IMR-90 (cell line): ENCODE data around the gene BUB1. TPM values are rescaled to one million over a fixed set of nuclear protein-coding genes. Genes with fewer than 3 reads are reported as not detected.

Source experiments
- ATAC-seq: fragments of 200-7000 bp; cut with Tn5 transposase; 2 replicates; pipeline ENCODE4 v1.9.1; 2020; ENCODE audit warnings: low read depth, mild to moderate bottlenecking, moderate library complexity
- BruUV-seq: library from RNA; stranded (reverse); fragments of 400-500 nt; replicated peaks from 2 replicates; lab custom pipeline; 2021; lab: Mats Ljungman, UMichigan
- CTCF ChIA-PET: fragments of 300-600 bp; formaldehyde crosslinking; extraction: SDS; loops from one replicate; lab custom pipeline; 2021; ENCODE audit warnings: antibody characterized with exemption; lab: Yijun Ruan, JAX
- POLR2A ChIA-PET: fragments of 300-600 bp; sonication (Branson Sonifier 250); formaldehyde crosslinking; loops from one replicate; lab custom pipeline; 2022; ENCODE audit warnings: antibody characterized with exemption; ENCODE audit not compliant: unreplicated experiment; lab: Charles Lee
- DNase-seq: peaks from one replicate; pipeline ENCODE4 v3.0.0; 2013
- H2AFZ ChIP-seq: replicated peaks from 2 replicates; pipeline ENCODE3; 2013; ENCODE audit warnings: low read length, mild to moderate bottlenecking; ENCODE audit not compliant: poor library complexity
- H2AK5ac ChIP-seq: 2 replicates; pipeline ENCODE4 v1.6.1; 2013; ENCODE audit warnings: low read depth, low read length, inconsistent platforms
- H2AK9ac ChIP-seq: replicated peaks from 2 replicates; pipeline ENCODE3; 2013; ENCODE audit warnings: mild to moderate bottlenecking, low read depth, low read length, moderate library complexity; ENCODE audit not compliant: poor library complexity
- H2BK120ac ChIP-seq: 2 replicates; pipeline ENCODE4 v1.6.1; 2013; ENCODE audit warnings: low read depth, low read length, inconsistent platforms
- H2BK15ac ChIP-seq: 3 replicates; pipeline ENCODE4 v1.6.1; 2013; ENCODE audit warnings: low read depth, low read length, inconsistent platforms
- H2BK20ac ChIP-seq: 2 replicates; pipeline ENCODE4 v1.6.1; 2013; ENCODE audit warnings: low read depth, mild to moderate bottlenecking, inconsistent platforms, low read length, moderate library complexity
- H2BK5ac ChIP-seq: 2 replicates; pipeline ENCODE4 v1.6.1; 2013; ENCODE audit warnings: mild to moderate bottlenecking, low read depth, low read length, inconsistent platforms; ENCODE audit not compliant: poor library complexity, severe bottlenecking
- H3K14ac ChIP-seq: replicated peaks from 2 replicates; pipeline ENCODE4 v1.6.1; 2013; ENCODE audit warnings: low read depth, low read length, inconsistent platforms
- H3K18ac ChIP-seq: 2 replicates; pipeline ENCODE4 v1.6.1; 2013; ENCODE audit warnings: low read depth, low read length, control low read depth
- H3K23ac ChIP-seq: 2 replicates; pipeline ENCODE4 v1.6.1; 2013; ENCODE audit warnings: low read depth, low read length, inconsistent platforms
- H3K27ac ChIP-seq: 2 replicates; pipeline ENCODE4 v1.5.1; 2013; ENCODE audit warnings: mild to moderate bottlenecking, control low read depth, low read length; ENCODE audit not compliant: insufficient read depth
- H3K27me3 ChIP-seq: 2 replicates; pipeline ENCODE4 v1.6.1; 2013; ENCODE audit warnings: low read length; ENCODE audit not compliant: control insufficient read depth, insufficient read depth
- H3K36me3 ChIP-seq: 2 replicates; pipeline ENCODE4 v1.6.1; 2013; ENCODE audit warnings: low read length, mixed read lengths; ENCODE audit not compliant: control insufficient read depth, insufficient read depth
- H3K4ac ChIP-seq: 2 replicates; pipeline ENCODE4 v1.6.1; 2013; ENCODE audit warnings: low read depth, low read length, inconsistent platforms
- H3K4me1 ChIP-seq: 2 replicates; pipeline ENCODE4 v1.6.1; 2013; ENCODE audit warnings: low read length, mixed read lengths; ENCODE audit not compliant: control insufficient read depth, insufficient read depth
- H3K4me2 ChIP-seq: 2 replicates; pipeline ENCODE4 v1.6.1; 2013; ENCODE audit warnings: low read depth, mild to moderate bottlenecking, control low read depth, low read length, moderate library complexity
- H3K4me3 ChIP-seq: 2 replicates; pipeline ENCODE4 v1.5.1; 2013; ENCODE audit warnings: low read depth, mild to moderate bottlenecking, control low read depth, low read length, moderate library complexity; ENCODE audit not compliant: insufficient read depth
- H3K56ac ChIP-seq: 2 replicates; pipeline ENCODE4 v1.6.1; 2013; ENCODE audit warnings: low read length, inconsistent platforms; ENCODE audit not compliant: insufficient read depth; ENCODE audit errors: extremely low read depth
- H3K79me1 ChIP-seq, 2 experiments: 2 replicates each; pipeline ENCODE4 v1.6.1; 2013; ENCODE audit warnings: low read length in 2 of 2, inconsistent platforms in 1 of 2, low read depth in 1 of 2
- H3K9ac ChIP-seq: 2 replicates; pipeline ENCODE4 v1.6.1; 2013; ENCODE audit warnings: low read depth, low read length, control low read depth
- H3K9me1 ChIP-seq: 2 replicates; pipeline ENCODE4 v1.6.1; 2013; ENCODE audit warnings: low read length, inconsistent platforms; ENCODE audit not compliant: insufficient read depth
- H3K9me3 ChIP-seq: 2 replicates; pipeline ENCODE4 v1.6.1; 2013; ENCODE audit warnings: low read length; ENCODE audit not compliant: control insufficient read depth, insufficient read depth
- H4K20me1 ChIP-seq: 2 replicates; pipeline ENCODE4 v1.6.1; 2013; ENCODE audit warnings: low read length, inconsistent platforms; ENCODE audit not compliant: insufficient read depth
- H4K5ac ChIP-seq: 2 replicates; pipeline ENCODE4 v1.6.1; 2013; ENCODE audit warnings: mild to moderate bottlenecking, low read depth, low read length, control low read depth
- H4K8ac ChIP-seq, 2 experiments: 2 replicates each; pipeline ENCODE4 v1.6.1; 2013; ENCODE audit warnings: low read depth in 2 of 2, low read length in 2 of 2, control low read depth in 1 of 2, inconsistent platforms in 1 of 2
- H4K91ac ChIP-seq: 2 replicates; pipeline ENCODE4 v1.6.1; 2013; ENCODE audit warnings: low read depth, low read length, inconsistent platforms; ENCODE audit not compliant: insufficient read depth
- BHLHE40 ChIP-seq: fragments of 150-350 bp; IDR thresholded peaks from 2 replicates; pipeline ENCODE4 v1.6.1; 2016; ENCODE audit warnings: mild to moderate bottlenecking, low read depth, low read length
- CEBPB ChIP-seq: IDR thresholded peaks from 2 replicates; pipeline ENCODE4 v1.6.1; 2012; ENCODE audit warnings: low read depth, low read length, improper control_type of control experiment
- CHD1 ChIP-seq: IDR thresholded peaks from 2 replicates; pipeline ENCODE4 v1.6.1; 2012; ENCODE audit warnings: low read depth, low read length, improper control_type of control experiment
- CTCF ChIP-seq: conservative IDR thresholded peaks from 2 replicates; pipeline ENCODE4 v1.5.1; 2012; ENCODE audit warnings: mild to moderate bottlenecking, low read depth, low read length, improper control_type of control experiment
- ELK1 ChIP-seq: fragments of 150-350 bp; IDR thresholded peaks from 2 replicates; pipeline ENCODE4 v1.6.1; 2016; ENCODE audit warnings: low read depth, mild to moderate bottlenecking, low read length, moderate library complexity, borderline replicate concordance
- FOS ChIP-seq: fragments of 150-350 bp; IDR thresholded peaks from 2 replicates; pipeline ENCODE4 v1.6.1; 2016; ENCODE audit warnings: low read depth, low read length
- MAFK ChIP-seq: IDR thresholded peaks from 2 replicates; pipeline ENCODE4 v1.6.1; 2012; ENCODE audit warnings: low read depth, low read length, improper control_type of control experiment
- MAZ ChIP-seq: IDR thresholded peaks from 2 replicates; pipeline ENCODE4 v1.6.1; 2012; ENCODE audit warnings: low read depth, mild to moderate bottlenecking, low read length, improper control_type of control experiment, moderate library complexity, borderline replicate concordance
- MXI1 ChIP-seq: IDR thresholded peaks from 2 replicates; pipeline ENCODE4 v1.6.1; 2012; ENCODE audit warnings: low read depth, mild to moderate bottlenecking, low read length, moderate library complexity, borderline replicate concordance
- NFE2L2 ChIP-seq: fragments of 150-350 bp; IDR thresholded peaks from 2 replicates; pipeline ENCODE4 v1.6.1; 2016; ENCODE audit warnings: low read depth, mild to moderate bottlenecking, low read length
- POLR2A ChIP-seq: IDR thresholded peaks from 2 replicates; pipeline ENCODE4 v1.6.1; 2012; ENCODE audit warnings: mild to moderate bottlenecking, low read depth, low read length
- RAD21 ChIP-seq: IDR thresholded peaks from 2 replicates; pipeline ENCODE4 v1.6.1; 2012; ENCODE audit warnings: low read length, improper control_type of control experiment
- RCOR1 ChIP-seq: IDR thresholded peaks from 2 replicates; pipeline ENCODE4 v1.6.1; 2012; ENCODE audit warnings: mild to moderate bottlenecking, low read length, improper control_type of control experiment; ENCODE audit not compliant: insufficient replicate concordance
- RFX5 ChIP-seq: IDR thresholded peaks from 2 replicates; pipeline ENCODE4 v1.8.0; 2012; ENCODE audit warnings: low read depth, mild to moderate bottlenecking, low read length, moderate library complexity
- SMC3 ChIP-seq: fragments of 150-350 bp; IDR thresholded peaks from 2 replicates; pipeline ENCODE4 v1.6.1; 2016; ENCODE audit warnings: low read depth, mild to moderate bottlenecking, antibody characterized with exemption, low read length, moderate library complexity
- WGBS, 2 experiments: methylation state at CpG; one replicate each; pipeline versions ENCODE4 v1.1.5 to v1.1.7; 2013; ENCODE audit warnings: missing lambda C conversion rate in 2 of 2; ENCODE audit not compliant: insufficient read length in 1 of 2; ENCODE audit errors: extremely low coverage in 2 of 2; 5-methylcytosine and 5-hydroxymethylcytosine counted together
- dilution Hi-C: fragments of 300-500 bp; cut with HindIII; formaldehyde crosslinking; loops from one replicate; pipeline ENCODE4 v1.14.3; 2018; ENCODE audit warnings: low sequenced_read_pairs; ENCODE audit not compliant: unreplicated experiment
- in situ Hi-C: fragments of 300-500 bp; cut with MboI; formaldehyde crosslinking; loops from 3 replicates; pipeline ENCODE4 v1.14.3; 2019; ENCODE audit warnings: low sequenced_read_pairs, inconsistent platforms, mixed read lengths
- intact Hi-C: fragments of 100-400 bp; cut with micrococcal nuclease; formaldehyde crosslinking; loops from 2 replicates; pipeline ENCODE4 v1.10.0; 2022
- polyA plus RNA-seq, 3 experiments: library from polyadenylated mRNA; depleted of rRNA; stranded (reverse); fragments of >200 nt; gene quantifications; 2 replicates each; pipeline ENCODE4 v1.2.3, GENCODE V29; 2012; ENCODE audit warnings: low replicate concordance in 1 of 3
- total RNA-seq: library from RNA; depleted of rRNA; stranded (reverse); fragments of >200 nt; gene quantifications from 2 replicates; pipeline ENCODE4 v1.2.3, GENCODE V29; 2012
- TF ChIP-seq, protein P1 (sequence below): fragments of 150-350 bp; IDR thresholded peaks from 2 replicates; pipeline ENCODE4 v1.6.1; 2017; ENCODE audit warnings: mild to moderate bottlenecking, antibody characterized with exemption, low read length, low read depth

The BUB1 gene
- total and polyA plus RNA-seq, 2 of the 4 experiments (the other 2 are of a cell fraction), result 19.6 to 43.4 TPM

DNA sequence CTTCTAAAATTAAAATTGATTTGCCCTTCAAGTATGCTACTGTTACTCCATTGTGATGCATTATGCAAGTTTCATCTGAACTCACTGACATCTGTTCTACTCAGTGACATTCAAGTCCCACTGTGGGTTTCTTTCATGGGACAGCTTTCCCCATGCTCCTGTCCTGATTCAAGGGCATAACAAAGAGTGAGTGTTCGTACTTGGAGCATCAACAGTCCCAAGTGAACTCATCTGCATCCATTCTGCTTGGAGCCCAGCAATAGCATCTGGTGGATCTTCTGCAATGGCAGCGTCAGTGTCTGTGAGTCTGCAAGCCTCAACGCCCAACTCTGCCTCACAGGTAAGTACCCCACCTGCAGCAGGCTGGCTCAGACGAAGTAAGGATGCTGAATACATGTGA is 27.5 kb downstream of the BUB1 start:
- CTCF ChIA-PET, result no interaction called here

More for the DNA sequence above, 27.5 kb downstream of the BUB1 start:
- Histone ChIP-seq H3K4me1 (no peaks in the 10 kb centered on the region), H4K5ac (no peak overlapping the region), H4K20me1 (no peaks in the 10 kb centered on the region), H2BK120ac (no peak overlapping the region), H4K91ac (no peak overlapping the region), H3K9me1 (peaks cover 5% of the 10 kb centered on the region), H2AFZ (no peak overlapping the region), H3K14ac (no peak overlapping the region), H3K4me3 (no peak overlapping the region), H3K79me1 (peaks cover 14 to 19% of the 10 kb centered on the region in 2 experiments), H3K27ac (no peak overlapping the region), H2AK9ac (no peak overlapping the region), H2BK20ac (no peak overlapping the region), H3K9me3 (no peaks in the 10 kb centered on the region), H2AK5ac (no peak overlapping the region), H3K56ac (no peak overlapping the region), H3K27me3 (no peaks in the 10 kb centered on the region), H3K36me3 (peaks cover 9% of the 10 kb centered on the region), H3K23ac (no peak overlapping the region), H3K4ac (no peak overlapping the region), H4K8ac (no peak overlapping the region), H3K4me2 (no peak overlapping the region), H3K9ac (no peak overlapping the region), H2BK15ac (no peak overlapping the region), H2BK5ac (no peak overlapping the region), H3K18ac (no peak overlapping the region)
- TF ChIP-seq RCOR1 (no peak), SMC3 (no peak), MXI1 (no peak), RFX5 (no peak), BHLHE40 (no peak), MAZ (no peak), MAFK (no peak), CEBPB (no peak), NFE2L2 (no peak), CHD1 (no peak), RAD21 (no peak), FOS (no peak), CTCF (no peak), POLR2A (no peak), ELK1 (no peak)
- TF ChIP-seq, protein P1, sequence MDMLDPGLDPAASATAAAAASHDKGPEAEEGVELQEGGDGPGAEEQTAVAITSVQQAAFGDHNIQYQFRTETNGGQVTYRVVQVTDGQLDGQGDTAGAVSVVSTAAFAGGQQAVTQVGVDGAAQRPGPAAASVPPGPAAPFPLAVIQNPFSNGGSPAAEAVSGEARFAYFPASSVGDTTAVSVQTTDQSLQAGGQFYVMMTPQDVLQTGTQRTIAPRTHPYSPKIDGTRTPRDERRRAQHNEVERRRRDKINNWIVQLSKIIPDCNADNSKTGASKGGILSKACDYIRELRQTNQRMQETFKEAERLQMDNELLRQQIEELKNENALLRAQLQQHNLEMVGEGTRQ, result no peak
- POLR2A ChIA-PET, result no interaction called here
- WGBS, 2 experiments, result 100% methylated on average over 1 of the region's 4 CpGs; no CpG with 5 or more reads in 1 of the 2 experiments
- DNase-seq (no peak), ATAC-seq (no peak)
- in situ Hi-C loops (no loop called here), dilution Hi-C loops (no loop called here), intact Hi-C loops (no loop called here)
- BruUV-seq, result no TSS peak
